ENCODE measurements around the gene GALNT18. TPM values are rescaled to one million over a fixed set of nuclear protein-coding genes. Genes with fewer than 3 reads are reported as not detected.

Gene GALNT18
- total and polyA plus RNA-seq, 2 donors (not counting 3 experiments of a cell fraction or from before 2014, with no cell fraction given), result 0.17 to 0.18 TPM

GRCh38 chr11:11640152-11640551 is 18.3 kb upstream of the GALNT18 start:
- DNase-seq (ENCODE audit: low read depth, low spot score) (no peak), FAIRE-seq (no peak)
- no peak overlapping the region for H2AFZ ChIP-seq (ENCODE audit: low read depth, low read length)
- CTCF ChIA-PET, result no interaction called here
- intact Hi-C loops (cut with micrococcal nuclease), result no loop called here
- no peaks in the 10 kb centered on the region for H3K4me1 ChIP-seq (ENCODE audit: control insufficient read depth, extremely low read depth, insufficient read depth, low read length)
- no TSS peak for BruUV-seq (replicated peaks)
- H3K4me3 ChIP-seq (replicated peaks in 1 of 3; ENCODE audit: insufficient read depth in 1 of 3, low read depth in 1 of 3, low read length in 3 of 3), result no peak overlapping the region
- H3K36me3 ChIP-seq (ENCODE audit: control insufficient read depth in 2 of 2, extremely low read depth in 1 of 2, insufficient read depth in 2 of 2, low read length in 2 of 2), result no peaks in the 10 kb centered on the region
- POLR2A ChIA-PET, result no interaction called here
- H3K9me3 ChIP-seq (replicated peaks; ENCODE audit: control insufficient read depth, insufficient read depth, low read length), result no peaks in the 10 kb centered on the region
- H3K27ac ChIP-seq (ENCODE audit: insufficient read depth, low read depth, low read length), result no peak overlapping the region
- no peak overlapping the region for H3K4me2 ChIP-seq (ENCODE audit: insufficient read depth, low read length)
- H4K20me1 ChIP-seq (replicated peaks; ENCODE audit: control insufficient read depth, extremely low read depth, insufficient read depth, low read length), result no peaks in the 10 kb centered on the region
- H3K9ac ChIP-seq (replicated peaks; ENCODE audit: extremely low read depth, insufficient read depth, low read length), result no peak overlapping the region
- no peaks in the 10 kb centered on the region for H3K27me3 ChIP-seq (ENCODE audit: control insufficient read depth in 2 of 2, insufficient read depth in 2 of 2, low read length in 2 of 2)
- H3K79me2 ChIP-seq (ENCODE audit: control insufficient read depth, insufficient read depth, low read length), result no peaks in the 10 kb centered on the region
- no peaks in the 10 kb centered on the region for H3K9me1 ChIP-seq (replicated peaks; ENCODE audit: control insufficient read depth, extremely low read depth, insufficient read depth, low read length)
- dilution Hi-C loops (cut with MboI; ENCODE audit: extremely low pct_ligation_motif_present, low sequenced_read_pairs), result no loop called here
- TF ChIP-seq EZH2 (IDR thresholded peaks at IDR 0.05; ENCODE audit: borderline replicate concordance, low read depth, low read length, severe bottlenecking) (no peak), JUN (IDR thresholded peaks at IDR 0.05; ENCODE audit: borderline replicate concordance, insufficient read depth, insufficient read length, low read depth) (no peak), POLR2A (IDR thresholded peaks at IDR 0.05; ENCODE audit: low read depth, low read length) (no peak), GATA2 (IDR thresholded peaks at IDR 0.05; ENCODE audit: insufficient read depth, insufficient read length, low read depth, low read length) (no peak), FOS (IDR thresholded peaks at IDR 0.05; ENCODE audit: borderline replicate concordance, insufficient read depth, low read length) (no peak), MYC (IDR thresholded peaks at IDR 0.05; ENCODE audit: low read depth, low read length) (no peak), MAX (IDR thresholded peaks at IDR 0.05; ENCODE audit: insufficient read depth, insufficient read length) (no peak), POLR2AphosphoS5 (IDR thresholded peaks at IDR 0.05; ENCODE audit: insufficient read depth, low read depth, low read length) (no peak), CTCF (IDR thresholded peaks at IDR 0.05; ENCODE audit: extremely low read depth in 1 of 2, insufficient read depth in 1 of 2, low read depth in 1 of 2, low read length in 2 of 2) (no peak)

All from endothelial cell of umbilical vein (primary cell).